GM19099 (cell line): ENCODE results near the gene FN3K.

Experiments
- POLR2A ChIP-seq: IDR thresholded peaks from 3 replicates; pipeline ENCODE4 v1.6.1; 2011; ENCODE audit warnings: low read depth; ENCODE audit not compliant: insufficient read length; ENCODE audit errors: extremely low read depth

Gene FN3K

DNA sequence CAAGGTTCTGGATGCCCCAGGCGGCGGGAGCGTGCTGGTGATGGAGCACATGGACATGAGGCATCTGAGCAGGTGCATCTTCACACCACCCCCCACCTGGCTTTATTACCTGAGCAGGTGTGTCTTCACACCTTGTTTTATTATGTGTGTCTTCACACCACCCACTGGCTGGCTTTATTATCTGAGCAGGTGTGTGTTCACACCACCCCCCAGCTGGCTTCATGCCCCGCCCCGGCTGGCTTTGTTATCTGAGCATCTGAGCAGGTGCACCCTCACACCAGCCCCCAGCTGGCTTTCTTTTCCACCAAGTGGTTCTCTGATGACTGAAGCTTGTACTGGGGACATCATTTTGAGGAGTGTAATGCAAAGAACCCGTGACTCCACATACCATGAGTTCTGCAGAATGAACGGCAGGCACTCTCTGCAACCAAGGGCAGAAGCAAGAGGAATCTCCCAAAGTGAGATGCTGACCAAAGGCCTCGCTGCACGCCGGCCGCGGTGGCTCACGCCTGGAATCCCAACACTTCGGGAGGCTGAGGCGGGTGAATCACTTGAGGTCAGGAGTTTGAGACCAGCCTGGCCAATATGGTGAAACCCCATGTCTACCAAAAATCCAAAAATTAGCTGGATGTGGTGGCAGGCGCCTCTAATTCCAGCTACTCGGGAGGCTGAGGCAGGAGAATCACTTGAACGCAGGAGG lies 16.3 kb upstream of the FN3K start:
- no peak for TF ChIP-seq POLR2A

DNA sequence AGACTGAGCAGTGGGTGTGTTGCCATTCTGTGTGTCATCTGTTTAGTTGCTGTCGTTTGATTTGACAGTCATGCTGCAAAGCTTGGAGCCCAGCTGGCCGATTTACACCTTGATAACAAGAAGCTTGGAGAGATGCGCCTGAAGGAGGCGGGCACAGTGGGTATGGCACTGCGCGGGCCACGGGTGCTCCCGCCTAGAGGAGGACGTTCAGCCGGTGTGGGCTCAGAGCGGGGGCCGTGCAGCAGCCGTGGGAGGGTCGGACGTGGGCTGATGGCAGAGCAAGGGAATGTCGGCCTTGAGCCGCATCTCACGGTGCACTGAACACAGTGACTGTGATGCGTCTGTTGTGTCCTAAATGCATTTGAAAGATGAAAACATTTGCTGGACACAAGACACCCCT lies 15.2 kb upstream of the FN3K start:
- TF ChIP-seq POLR2A: no peak

DNA sequence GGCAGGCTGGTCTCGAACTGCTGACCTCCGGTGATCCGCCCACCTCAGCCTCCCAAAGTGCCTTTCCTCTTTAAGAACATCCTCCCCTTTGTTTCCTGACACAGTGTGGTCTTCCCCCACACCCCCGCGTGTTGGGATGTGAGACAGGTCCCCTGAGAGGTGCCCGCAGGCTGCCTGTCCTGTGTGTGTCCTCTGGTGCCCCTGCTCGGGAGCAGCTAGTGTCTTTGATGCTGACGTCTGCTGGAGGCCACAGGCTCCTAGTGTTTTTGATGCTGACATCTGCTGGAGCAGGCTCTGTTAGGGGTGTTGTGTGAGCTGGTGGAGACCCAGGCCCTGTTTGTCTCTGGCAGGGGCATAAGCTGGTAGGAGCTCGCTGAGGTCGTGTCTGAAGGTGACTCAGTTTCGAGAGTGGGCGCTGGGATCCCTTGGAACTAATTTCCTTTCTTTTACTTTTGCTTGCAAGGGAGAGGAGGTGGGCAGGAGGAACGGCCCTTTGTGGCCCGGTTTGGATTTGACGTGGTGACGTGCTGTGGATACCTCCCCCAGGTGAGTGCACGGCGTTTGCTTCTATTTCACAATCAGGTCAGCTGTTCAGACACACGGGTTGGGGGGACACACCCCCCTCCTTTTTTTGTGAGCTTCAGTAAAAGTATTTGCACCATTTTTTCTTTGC lies 12.9 kb upstream of the FN3K start:
- no peak for TF ChIP-seq POLR2A

DNA sequence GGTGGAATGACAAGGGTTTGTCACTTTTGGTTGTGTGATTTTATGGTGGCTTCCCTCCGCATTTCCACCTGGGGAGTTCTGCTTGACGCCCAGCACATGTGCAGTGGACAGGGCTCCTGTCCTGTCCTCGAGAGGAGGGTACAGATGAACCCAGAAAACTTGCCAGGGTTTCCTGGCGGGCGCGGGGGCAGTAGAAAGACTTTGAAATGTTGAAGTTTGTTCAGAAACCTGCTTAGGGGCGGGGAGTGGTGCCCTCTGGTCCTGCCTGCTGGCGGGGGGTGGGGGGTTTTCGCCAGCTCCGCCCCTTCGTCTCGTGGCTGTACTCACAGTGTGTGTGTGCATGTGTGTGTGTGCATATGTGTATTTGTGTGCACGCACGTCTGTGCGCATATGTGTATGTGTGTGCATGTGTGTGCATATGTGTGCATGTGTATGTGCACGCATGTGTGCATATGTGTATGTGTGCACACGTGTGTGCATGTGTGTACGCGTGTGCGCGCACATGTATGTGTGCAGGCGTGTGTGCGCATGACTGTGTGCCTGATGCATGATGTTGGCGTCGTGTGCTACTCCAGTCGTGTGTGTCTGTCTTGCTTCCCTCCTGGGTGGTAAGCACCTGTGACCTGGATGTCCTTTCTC lies 12.1 kb upstream of the FN3K start:
- no peak for TF ChIP-seq POLR2A

DNA sequence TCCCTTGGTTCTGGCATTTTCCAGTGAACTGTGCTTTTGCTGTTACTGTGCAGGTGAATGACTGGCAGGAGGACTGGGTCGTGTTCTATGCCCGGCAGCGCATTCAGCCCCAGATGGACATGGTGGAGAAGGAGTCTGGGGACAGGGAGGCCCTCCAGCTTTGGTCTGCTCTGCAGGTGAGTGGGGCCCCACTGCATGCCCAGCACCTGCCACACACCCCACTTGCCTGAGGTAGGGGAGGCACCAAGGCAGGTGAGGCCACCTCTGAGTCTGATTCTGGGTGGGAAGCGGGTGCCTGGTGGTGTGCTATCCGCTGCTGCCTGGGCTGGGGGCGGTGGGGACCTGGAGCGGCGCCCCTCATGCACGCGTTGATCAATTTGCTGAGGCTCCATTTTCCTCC lies 9.0 kb upstream of the FN3K start:
- TF ChIP-seq POLR2A: no peak

DNA sequence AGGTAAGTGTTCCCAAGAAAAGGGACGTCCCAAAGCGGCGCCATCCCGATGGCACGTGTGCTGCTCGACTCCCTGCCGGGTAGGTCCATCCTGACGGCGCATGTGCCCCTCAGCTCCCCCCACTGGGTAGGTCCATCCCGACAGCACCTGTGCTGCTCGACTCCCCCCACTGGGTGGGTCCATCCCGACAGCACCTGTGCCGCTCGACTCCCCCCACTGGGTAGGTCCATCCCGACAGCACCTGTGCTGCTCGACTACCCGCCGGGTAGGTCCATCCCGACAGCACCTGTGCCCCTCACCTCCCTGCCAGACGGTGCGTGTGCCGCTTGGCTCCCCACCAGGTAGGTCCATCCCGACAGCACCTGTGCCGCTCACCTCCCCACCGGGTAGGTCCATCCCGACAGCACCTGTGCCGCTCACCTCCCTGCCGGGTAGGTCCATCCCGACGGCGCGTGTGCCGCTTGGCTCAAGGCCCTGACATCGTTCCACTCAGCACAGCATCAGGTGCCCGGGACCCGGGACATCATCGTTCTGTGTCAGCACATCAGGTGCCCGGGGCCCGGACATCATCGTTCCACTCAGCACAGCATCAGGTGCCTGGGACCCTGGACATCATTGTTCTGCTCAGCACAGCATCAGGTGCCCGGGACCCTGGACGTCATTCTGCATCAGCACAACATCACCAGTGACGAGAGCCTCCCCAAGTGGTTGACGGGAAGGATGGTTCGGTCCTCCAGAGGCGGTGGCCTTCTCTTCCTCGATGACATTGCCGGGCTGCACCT lies 5.7 kb upstream of the FN3K start:
- no peak for TF ChIP-seq POLR2A

DNA sequence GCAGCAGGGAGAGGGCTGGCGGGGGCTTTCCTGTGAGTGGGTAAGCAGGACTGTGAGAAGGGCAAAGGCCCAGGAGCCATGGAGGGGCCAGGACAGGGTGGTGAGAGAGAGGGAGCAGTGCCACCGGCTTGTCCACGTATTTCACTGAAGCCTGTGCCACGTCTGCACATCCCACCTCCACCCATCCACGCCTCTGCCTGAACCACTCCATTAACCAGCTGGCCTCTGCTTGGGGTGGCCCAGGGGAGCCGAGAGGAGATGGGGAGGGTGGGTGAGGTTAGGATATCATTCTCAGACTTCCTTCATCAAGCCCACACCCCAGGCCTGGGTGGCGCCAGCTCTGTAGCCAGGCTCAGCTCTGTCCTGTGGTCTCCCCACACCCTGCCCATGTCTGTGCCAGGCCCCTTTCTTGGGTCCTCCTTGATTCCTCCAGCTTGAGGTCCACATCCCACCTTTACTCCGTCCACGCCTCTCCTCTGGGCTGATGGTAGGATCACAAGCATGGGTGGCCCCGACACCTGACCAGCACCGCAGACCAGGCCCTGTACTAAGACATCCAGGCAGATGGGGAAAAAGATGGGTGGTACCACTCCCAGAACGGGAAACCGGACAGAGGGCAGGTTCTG lies 3.2 kb upstream of the FN3K start:
- no peak for TF ChIP-seq POLR2A

DNA sequence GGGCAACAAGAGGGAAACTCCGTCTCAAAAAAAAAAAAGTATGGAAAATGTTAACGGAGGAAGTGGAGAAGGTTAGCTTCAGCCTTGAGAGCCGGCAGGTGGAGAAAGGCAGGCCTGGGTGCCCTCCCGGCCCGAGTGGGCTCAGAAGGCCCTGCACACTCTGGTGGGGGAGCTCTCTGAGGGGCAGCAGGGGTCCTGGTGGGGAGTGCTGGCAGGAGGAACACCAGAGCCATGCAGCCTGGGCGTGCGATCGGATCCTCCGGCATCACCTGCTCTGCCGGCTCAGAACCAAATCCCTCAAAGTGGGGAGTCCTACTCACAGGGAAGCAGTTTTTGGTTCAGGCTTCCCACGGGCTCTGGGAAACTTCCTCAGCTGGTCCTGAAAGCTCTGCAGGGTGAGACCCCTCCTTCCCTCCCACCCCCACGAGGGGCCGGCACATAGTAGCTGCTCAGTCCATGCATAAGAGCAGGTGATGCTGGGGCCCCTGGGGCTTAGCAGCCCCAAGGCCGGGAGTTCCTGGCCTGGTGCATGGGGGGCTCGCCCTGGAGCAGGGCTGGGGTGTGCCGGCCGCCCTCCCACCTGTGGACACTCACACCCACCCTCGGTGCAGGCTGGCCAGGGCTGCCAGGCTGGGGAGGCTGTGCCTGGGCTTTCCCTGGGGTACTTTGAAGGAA lies 1.2 kb downstream of the FN3K start:
- TF ChIP-seq POLR2A: no peak

DNA sequence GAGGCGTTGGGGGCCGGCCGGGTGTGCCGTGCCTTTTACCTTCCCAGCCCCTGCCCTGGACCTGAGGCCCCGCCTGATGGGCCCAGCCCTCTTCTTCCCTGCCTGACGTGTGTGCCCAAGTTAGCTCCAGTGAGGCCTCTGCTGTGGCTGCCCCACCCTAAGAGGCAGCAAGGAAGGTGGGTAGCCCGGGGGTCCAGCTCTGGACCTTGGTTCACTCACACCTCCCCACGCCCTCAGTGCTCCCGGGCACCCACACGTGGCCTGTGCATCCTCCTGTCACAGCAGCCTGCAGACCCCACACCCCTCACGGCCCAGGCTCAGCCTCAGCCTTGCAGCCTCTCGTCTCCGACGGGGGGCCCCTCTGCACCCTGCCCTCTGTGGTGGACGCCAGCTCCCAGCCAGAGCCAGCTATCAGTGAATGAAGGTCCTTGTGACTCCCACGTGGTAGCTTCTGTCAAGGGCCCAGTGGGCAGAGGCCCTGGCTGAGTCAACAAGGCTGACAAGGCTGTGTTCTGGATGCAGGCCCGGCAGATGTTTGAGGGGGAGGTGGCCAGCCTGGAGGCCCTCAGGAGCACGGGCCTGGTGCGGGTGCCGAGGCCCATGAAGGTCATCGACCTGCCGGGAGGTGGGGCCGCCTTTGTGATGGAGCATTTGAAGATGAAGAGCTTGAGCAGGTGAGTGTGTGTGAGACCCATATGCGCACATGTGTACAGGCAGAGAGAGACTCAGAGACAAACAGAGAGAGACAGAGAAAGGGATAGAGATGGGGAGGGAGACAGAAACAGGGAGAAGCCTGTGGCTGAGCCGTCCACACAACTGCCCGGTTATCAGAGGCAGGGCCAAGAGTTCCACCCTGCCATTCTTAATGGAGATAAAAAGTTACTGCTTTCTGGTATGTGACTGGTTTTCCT lies 2.8 kb downstream of the FN3K start:
- TF ChIP-seq POLR2A: no peak

DNA sequence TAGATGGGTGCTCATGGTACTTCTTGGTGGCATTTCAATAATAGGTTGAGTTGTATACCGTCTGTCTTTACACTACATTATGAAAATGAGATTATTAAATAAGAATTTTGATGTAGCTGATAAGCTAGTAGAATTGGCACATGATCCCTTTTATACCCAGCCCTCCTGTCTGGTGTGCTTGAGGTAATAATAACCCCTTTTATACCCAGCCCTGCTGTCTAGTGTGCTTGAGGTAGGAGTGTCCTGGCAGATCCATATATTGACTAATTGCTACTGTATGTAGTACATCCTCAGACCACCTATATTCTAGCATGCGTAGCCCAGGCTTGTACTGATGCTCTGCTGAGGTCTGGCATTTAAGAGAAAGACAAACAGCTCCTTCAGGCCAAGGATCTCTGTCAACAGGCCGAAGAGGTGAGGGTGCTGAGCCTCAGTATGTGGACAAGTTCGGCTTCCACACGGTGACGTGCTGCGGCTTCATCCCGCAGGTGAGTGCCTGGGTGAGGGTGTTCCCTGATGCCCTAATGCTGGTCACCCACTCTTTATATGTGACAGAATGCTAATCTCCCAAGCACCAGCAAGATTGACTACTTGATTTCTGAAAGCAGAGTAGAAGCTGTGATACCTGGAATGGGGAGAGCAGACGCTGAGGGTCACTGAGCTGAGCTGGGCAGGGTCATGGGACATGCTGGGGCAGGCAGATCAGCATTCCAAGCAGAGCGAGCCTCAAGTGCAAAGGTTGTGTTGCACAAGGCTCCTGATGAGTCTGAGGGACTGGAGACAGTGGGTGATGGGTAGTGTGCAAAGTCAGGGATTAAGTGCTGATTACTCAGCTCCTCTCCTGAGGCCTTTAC lies 5.7 kb downstream of the FN3K start:
- TF ChIP-seq POLR2A: no peak

DNA sequence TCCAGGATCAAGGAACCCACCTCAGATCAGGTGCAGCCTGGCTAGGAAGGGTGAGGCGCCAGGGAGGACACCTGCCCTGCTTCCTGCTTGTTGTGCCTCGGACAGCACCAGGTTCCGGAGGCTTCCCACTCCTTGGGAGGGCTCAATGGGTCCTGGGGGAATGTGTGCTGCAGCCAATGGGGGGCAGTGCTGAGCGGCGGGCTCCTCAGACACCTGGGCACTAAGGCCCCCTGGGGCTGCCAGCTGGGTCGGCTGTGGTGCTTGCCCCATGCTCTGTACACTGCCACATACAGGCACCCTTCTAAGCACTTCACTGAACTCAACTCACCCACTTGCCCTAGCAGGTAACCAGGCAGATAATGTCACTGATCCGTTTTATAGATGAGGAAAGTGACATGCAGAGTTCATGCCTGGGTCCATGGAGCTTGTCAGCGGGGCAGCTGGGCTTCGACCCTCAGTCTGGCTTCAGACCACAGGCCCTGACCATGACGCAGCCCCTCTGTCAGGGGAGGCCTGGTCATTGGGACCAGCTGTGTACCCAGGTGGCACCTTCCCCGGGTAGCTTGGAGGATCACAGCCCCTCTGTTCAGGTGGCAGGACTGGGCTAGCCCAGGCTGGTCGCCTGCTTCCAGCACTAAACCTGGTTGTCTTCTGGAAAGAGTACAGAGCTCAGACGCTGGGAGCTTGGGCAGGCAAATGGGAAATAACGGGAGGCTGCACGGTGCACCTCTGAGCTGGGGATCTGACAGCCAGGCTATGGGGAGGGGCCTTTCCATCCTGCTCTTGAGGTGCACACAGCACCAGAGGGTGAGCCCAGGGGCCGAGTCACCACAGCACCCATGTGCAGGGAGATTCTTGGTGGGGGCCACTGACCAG lies 8.2 kb downstream of the FN3K start:
- no peak for TF ChIP-seq POLR2A

DNA sequence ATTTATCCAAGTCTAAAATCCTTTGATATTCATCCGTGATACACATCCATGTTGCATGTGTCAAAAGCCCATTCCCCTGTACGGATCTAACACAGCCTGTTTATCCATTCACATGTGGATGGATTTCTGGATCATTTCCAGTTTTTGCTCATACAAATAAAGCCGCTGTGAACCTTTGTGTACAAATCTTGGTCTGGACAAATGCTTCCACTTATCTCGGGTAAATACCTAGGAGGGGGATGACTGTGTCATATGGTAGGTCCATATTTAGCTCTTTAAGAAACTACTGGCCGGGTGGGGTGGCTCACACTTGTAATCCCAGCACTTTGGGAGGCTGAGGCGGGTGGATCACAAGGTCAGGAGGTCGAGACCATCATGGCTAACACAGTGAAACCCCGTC lies 10.1 kb downstream of the FN3K start:
- no peak for TF ChIP-seq POLR2A
